Measurements from ENCODE around the gene KRTAP10-7.
"Not testable (repeated sequence)": the region's sequence is repeated elsewhere in the genome, so short reads cannot be mapped to it uniquely, and the experiment has no call there.

Gene KRTAP10-7

DNA sequence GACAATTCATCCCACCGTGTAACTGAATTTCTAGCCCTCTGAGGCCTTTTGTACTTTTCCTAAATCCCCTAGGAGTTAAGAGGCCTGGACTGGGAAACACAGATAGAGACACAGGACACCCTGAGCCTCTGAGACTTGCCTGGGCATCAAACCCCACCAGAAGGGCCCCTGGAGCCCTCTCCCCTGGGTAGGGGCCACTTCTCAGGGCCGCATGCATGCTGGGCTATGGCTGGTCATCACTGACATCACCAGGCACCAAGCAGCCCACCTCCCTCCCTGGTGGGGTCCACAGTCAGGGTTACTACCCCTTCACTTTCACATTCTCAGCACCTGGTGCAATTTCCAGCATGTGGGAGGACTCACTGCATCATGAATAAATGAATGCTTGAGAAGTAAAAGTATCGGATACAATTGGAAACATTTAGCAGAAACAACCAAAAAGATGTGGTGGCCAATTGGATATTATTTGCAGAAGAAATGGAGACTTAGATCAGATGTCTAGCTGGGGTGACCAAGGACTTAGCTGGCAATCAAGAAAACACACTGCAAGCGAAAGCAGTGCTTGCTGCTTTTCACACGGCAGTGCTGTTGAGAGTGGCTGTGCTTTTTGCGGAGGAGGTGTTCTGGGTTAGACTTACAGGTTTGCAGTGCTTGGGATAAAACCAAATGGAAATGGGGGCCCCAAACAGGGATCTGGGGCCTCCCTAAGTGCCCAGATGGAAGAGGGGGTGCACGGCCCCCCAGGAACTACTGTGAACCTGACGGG, 950 bp upstream of the KRTAP10-7 start:
- Histone ChIP-seq H3K27ac (ENCODE audit: low read depth, low read length) (no peak overlapping the region), H3F3A (ENCODE audit: control insufficient read depth, insufficient read depth) (no peaks in the 10 kb centered on the region), H3K36me3 (ENCODE audit: control insufficient read depth, low read length) (no peaks in the 10 kb centered on the region), H3K4me3 (ENCODE audit: low read length) (no peak overlapping the region), H3K4me2 (ENCODE audit: low read length) (no peak overlapping the region), H3K4me1 (ENCODE audit: control insufficient read depth, low read length) (no peaks in the 10 kb centered on the region), H3K27me3 (ENCODE audit: control insufficient read depth, low read length) (0 out of 2 replicates have a peak, but pooled peaks cover 3% of the 10 kb centered on the region), H3K9me2 (replicated peaks; ENCODE audit: control insufficient read depth, low read length) (no peaks in the 10 kb centered on the region), H3K9me3 (ENCODE audit: control insufficient read depth, insufficient read depth, low read length) (no peaks in the 10 kb centered on the region), H4K20me1 (ENCODE audit: control insufficient read depth, insufficient read depth, low read depth, low read length) (no peaks in the 10 kb centered on the region), H3K79me2 (ENCODE audit: control insufficient read depth, low read length) (no peaks in the 10 kb centered on the region)
- TF ChIP-seq EZH2phosphoT487 (IDR thresholded peaks at IDR 0.05; ENCODE audit: borderline replicate concordance, low read length) = no peak
- TF ChIP-seq, protein P1, sequence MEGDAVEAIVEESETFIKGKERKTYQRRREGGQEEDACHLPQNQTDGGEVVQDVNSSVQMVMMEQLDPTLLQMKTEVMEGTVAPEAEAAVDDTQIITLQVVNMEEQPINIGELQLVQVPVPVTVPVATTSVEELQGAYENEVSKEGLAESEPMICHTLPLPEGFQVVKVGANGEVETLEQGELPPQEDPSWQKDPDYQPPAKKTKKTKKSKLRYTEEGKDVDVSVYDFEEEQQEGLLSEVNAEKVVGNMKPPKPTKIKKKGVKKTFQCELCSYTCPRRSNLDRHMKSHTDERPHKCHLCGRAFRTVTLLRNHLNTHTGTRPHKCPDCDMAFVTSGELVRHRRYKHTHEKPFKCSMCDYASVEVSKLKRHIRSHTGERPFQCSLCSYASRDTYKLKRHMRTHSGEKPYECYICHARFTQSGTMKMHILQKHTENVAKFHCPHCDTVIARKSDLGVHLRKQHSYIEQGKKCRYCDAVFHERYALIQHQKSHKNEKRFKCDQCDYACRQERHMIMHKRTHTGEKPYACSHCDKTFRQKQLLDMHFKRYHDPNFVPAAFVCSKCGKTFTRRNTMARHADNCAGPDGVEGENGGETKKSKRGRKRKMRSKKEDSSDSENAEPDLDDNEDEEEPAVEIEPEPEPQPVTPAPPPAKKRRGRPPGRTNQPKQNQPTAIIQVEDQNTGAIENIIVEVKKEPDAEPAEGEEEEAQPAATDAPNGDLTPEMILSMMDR (IDR thresholded peaks at IDR 0.05; ENCODE audit: low read depth, low read length, poor library complexity, severe bottlenecking) = no peak

DNA sequence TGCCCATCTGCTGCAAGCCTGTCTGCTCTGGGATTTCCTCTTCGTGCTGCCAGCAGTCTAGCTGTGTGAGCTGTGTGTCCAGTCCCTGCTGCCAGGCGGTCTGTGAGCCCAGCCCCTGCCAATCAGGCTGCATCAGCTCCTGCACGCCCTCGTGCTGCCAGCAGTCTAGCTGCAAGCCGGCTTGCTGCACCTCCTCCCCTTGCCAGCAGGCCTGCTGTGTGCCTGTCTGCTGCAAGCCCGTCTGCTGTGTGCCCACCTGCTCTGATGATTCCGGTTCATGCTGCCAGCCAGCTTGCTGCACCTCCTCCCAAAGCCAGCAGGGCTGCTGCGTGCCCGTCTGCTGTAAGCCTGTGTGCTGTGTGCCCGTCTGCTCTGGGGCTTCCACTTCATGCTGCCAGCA, 694 bp downstream of the KRTAP10-7 start:
- not testable (repeated sequence) for H3K4me3 ChIP-seq (ENCODE audit: low read length); H3K9me3 ChIP-seq (ENCODE audit: control insufficient read depth, insufficient read depth, low read length); H3F3A ChIP-seq (ENCODE audit: control insufficient read depth, insufficient read depth); H3K9me2 ChIP-seq (replicated peaks; ENCODE audit: control insufficient read depth, low read length); H3K27ac ChIP-seq (ENCODE audit: low read depth, low read length); H4K20me1 ChIP-seq (ENCODE audit: control insufficient read depth, insufficient read depth, low read depth, low read length); H3K27me3 ChIP-seq (ENCODE audit: control insufficient read depth, low read length); H3K4me2 ChIP-seq (ENCODE audit: low read length); H3K36me3 ChIP-seq (ENCODE audit: control insufficient read depth, low read length); H3K4me1 ChIP-seq (ENCODE audit: control insufficient read depth, low read length); H3K79me2 ChIP-seq (ENCODE audit: control insufficient read depth, low read length)

DNA sequence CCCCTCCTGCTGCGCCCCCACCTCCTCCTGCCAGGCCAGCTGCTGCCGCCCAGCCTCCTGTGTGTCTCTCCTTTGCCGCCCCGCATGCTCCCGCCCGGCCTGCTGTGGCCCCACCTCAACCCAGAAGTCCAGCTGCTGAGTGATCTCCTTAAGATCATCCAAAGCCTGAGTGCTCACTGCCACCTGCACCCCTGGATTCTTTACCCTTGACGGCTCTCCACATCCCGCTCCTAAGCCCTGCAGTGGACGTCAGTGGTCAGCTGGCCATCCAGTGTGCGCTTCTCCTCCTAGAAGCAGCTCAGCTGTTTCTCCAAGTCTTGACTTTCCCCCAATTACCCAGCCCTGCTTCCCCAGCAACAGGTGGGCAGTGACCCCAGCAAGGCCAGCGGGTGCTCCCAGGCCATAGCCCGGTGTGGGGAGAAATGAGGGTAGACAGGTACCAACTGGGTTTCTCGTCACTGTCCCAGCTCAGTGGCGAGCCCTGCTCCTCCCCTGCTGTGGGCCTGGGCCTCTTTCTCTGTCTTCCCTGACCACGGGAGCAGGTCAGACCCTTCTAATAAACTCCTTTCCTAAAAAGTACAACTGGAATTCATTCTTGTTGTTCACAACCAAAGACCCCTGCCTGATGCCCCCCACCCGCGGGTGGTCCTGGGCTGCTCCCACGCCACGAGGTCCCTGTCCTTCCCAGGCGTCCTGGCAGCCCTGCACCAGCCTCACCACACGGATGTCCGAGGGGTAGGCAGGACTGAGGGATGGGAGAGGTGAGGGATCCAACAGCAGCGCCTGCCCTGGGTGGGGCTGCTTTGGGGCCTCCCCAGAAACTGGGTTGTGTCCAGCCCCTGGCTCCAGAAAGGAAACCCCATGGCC, 1.4 kb downstream of the KRTAP10-7 start:
- no peak for TF ChIP-seq EZH2phosphoT487 (IDR thresholded peaks at IDR 0.05; ENCODE audit: borderline replicate concordance, low read length)
- TF ChIP-seq, protein P1 (IDR thresholded peaks at IDR 0.05; ENCODE audit: low read depth, low read length, poor library complexity, severe bottlenecking) = no peak
- no peak overlapping the region for H3K4me2 ChIP-seq (ENCODE audit: low read length)

DNA sequence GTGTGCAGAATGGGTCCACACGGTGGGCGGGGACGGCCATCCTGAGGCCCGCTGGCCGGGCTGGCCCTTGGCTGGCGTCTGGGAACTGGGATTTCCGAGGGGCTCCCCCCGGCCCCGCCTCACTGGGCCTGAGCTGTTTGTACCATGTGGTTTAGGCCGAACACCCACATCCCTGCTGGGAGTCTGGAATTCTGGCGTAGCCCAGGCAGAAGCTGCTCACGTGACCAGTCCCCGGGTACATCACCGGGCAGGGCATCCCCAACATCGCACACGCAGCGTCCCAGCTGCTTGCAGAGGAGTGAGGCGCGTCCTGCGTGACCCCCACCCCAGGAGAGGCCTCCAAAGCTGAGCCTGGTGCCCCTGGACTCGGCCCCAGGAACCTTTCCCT, 2.1 kb downstream of the KRTAP10-7 start:
- Histone ChIP-seq H3K4me1 (ENCODE audit: control insufficient read depth, low read length) (no peaks in the 10 kb centered on the region), H3F3A (ENCODE audit: control insufficient read depth, insufficient read depth) (no peaks in the 10 kb centered on the region), H3K9me3 (ENCODE audit: control insufficient read depth, insufficient read depth, low read length) (no peaks in the 10 kb centered on the region), H3K27me3 (ENCODE audit: control insufficient read depth, low read length) (no peaks in the 10 kb centered on the region), H4K20me1 (ENCODE audit: control insufficient read depth, insufficient read depth, low read depth, low read length) (no peaks in the 10 kb centered on the region), H3K4me2 (ENCODE audit: low read length) (no peak overlapping the region), H3K9me2 (replicated peaks; ENCODE audit: control insufficient read depth, low read length) (no peaks in the 10 kb centered on the region), H3K79me2 (ENCODE audit: control insufficient read depth, low read length) (no peaks in the 10 kb centered on the region), H3K4me3 (ENCODE audit: low read length) (no peak overlapping the region), H3K27ac (ENCODE audit: low read depth, low read length) (no peak overlapping the region), H3K36me3 (ENCODE audit: control insufficient read depth, low read length) (no peaks in the 10 kb centered on the region)
- TF ChIP-seq, protein P1 (IDR thresholded peaks at IDR 0.05; ENCODE audit: low read depth, low read length, poor library complexity, severe bottlenecking) = no peak
- no peak for TF ChIP-seq EZH2phosphoT487 (IDR thresholded peaks at IDR 0.05; ENCODE audit: borderline replicate concordance, low read length)

More for the DNA sequence above, 1.4 kb downstream of the KRTAP10-7 start:
- no peak overlapping the region for H3K4me3 ChIP-seq (ENCODE audit: low read length)
- no peak overlapping the region for H3K27ac ChIP-seq (ENCODE audit: low read depth, low read length)
- H3K9me3 ChIP-seq (ENCODE audit: control insufficient read depth, insufficient read depth, low read length) = no peaks in the 10 kb centered on the region
- H3K4me1 ChIP-seq (ENCODE audit: control insufficient read depth, low read length) = no peaks in the 10 kb centered on the region
- H3K79me2 ChIP-seq (ENCODE audit: control insufficient read depth, low read length) = no peaks in the 10 kb centered on the region
- no peaks in the 10 kb centered on the region for H3K27me3 ChIP-seq (ENCODE audit: control insufficient read depth, low read length)
- no peaks in the 10 kb centered on the region for H3F3A ChIP-seq (ENCODE audit: control insufficient read depth, insufficient read depth)
- H4K20me1 ChIP-seq (ENCODE audit: control insufficient read depth, insufficient read depth, low read depth, low read length) = no peaks in the 10 kb centered on the region
- no peaks in the 10 kb centered on the region for H3K36me3 ChIP-seq (ENCODE audit: control insufficient read depth, low read length)
- no peaks in the 10 kb centered on the region for H3K9me2 ChIP-seq (replicated peaks; ENCODE audit: control insufficient read depth, low read length)
